C4-2B (cell line): ENCODE data around the gene EIF3B.
"Not testable (repeated sequence)": the region's sequence is repeated elsewhere in the genome, so short reads cannot be mapped to it uniquely, and the experiment has no call there.

Source experiments
- H3K27ac ChIP-seq: fragments of 450-650 bp; 2 replicates; pipeline ENCODE4 v1.5.1; 2017
- CTCF ChIP-seq: fragments of 450-650 bp; conservative IDR thresholded peaks from 2 replicates; pipeline ENCODE4 v1.5.1; 2017; ENCODE audit warnings: mild to moderate bottlenecking
- ZFX ChIP-seq: fragments of 450-650 bp; IDR thresholded peaks from 2 replicates; pipeline ENCODE4 v1.6.1; 2017

The EIF3B gene

GRCh38 chr7:2373646-2374045, 19.0 kb downstream of the EIF3B start:
- no peak overlapping the region for H3K27ac ChIP-seq
- TF ChIP-seq ZFX (no peak), CTCF (no peak)

- no peak for TF ChIP-seq CTCF
These were observed 19.8 kb downstream of the EIF3B start for GRCh38 chr7:2374401-2374800.

GRCh38 chr7:2374830-2375728, 20.5 kb downstream of the EIF3B start:
- H3K27ac ChIP-seq, result no peak overlapping the region
- no peak for TF ChIP-seq ZFX
- TF ChIP-seq CTCF, result no peak

More at GRCh38 chr7:2374401-2374800, 19.8 kb downstream of the EIF3B start:
- H3K27ac ChIP-seq, result no peak overlapping the region

DNA sequence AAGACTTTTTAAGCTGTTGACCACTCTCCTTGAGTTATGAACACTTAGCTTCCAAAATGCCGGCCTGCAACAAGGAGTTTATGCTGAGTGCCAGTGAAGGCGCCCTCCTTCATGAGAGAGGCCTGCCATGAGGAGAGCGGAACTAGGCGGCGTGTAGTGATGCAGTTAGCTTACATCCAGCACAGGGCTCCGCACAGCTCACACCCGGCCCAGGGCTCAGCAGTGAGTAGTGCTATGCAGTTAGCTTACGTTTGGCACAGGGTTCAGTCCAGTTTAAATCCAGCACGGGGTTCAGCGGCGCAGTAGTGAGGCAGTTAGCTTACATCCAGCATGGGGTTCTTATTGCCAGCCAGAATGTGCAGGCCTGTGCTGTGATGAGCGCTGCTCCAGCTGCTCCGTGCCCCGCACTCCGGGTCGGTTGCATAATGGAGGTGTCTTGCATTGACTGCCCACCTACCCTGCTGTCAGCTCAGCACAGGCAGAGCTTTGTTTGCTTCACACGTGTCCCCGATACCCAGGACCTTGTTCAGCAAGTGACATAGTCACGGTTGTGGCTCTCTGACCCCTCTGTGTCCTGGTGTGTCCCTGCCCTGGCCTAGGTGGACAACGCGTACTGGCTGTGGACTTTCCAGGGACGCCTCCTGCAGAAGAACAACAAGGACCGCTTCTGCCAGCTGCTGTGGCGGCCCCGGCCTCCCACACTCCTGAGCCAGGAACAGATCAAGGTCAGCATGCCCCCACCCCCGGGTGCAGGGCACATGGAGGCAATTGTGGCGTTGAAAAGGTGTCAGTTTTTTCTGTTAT, 21.9 kb downstream of the EIF3B start:
- no peak for TF ChIP-seq ZFX
- no peak for TF ChIP-seq CTCF
- H3K27ac ChIP-seq, result no peak overlapping the region

DNA sequence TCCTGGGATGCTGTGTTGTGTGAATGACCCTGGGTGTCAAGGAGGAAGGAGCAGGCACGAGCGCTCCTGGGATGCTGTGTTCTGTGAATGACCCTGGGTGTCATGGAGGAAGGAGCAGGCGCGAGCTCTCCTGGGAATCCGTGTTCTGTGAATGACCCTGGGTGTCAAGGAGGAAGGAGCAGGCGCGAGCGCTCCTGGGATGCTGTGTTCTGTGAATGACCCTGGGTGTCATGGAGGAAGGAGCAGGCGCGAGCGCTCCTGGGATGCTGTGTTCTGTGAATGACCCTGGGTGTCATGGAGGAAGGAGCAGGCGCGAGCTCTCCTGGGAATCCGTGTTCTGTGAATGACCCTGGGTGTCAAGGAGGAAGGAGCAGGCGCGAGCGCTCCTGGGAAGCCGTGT, 22.9 kb downstream of the EIF3B start:
- H3K27ac ChIP-seq, result not testable (repeated sequence)

GRCh38 chr7:2378125-2378524, 23.5 kb downstream of the EIF3B start:
- H3K27ac ChIP-seq, result not testable (repeated sequence)

DNA sequence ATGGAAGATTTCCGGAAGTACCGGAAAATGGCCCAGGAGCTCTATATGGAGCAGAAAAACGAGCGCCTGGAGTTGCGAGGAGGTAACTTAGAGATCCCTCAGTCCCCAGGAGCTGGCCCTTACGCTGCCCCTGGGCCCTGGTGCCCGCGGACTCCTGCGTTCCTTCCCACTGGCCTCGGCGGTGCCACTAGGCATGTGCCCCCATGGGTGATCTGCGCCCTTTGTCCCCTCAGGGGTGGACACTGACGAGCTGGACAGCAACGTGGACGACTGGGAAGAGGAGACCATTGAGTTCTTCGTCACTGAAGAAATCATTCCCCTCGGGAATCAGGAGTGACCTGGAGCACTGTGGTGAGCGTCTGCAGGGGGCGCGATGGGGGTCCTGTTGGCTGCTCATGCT, 24.5 kb downstream of the EIF3B start:
- no peak for TF ChIP-seq ZFX
- no peak for TF ChIP-seq CTCF
- H3K27ac ChIP-seq, result no peak overlapping the region

GRCh38 chr7:2379821-2380450, 25.3 kb downstream of the EIF3B start:
- H3K27ac ChIP-seq, result no peak overlapping the region
- TF ChIP-seq CTCF (no peak), ZFX (no peak)
